NCI-H2029 (cell line): ENCODE measurements around the gene HDHD3.
"Not testable (repeated sequence)": the region's sequence is repeated elsewhere in the genome, so short reads cannot be mapped to it uniquely, and the experiment has no call there.

Experiments
- DNase-seq: peaks from one replicate; lab custom pipeline; 2025; lab: John Stamatoyannopoulos, UW

The HDHD3 gene

GRCh38 chr9:113376634-113377567 lies at the start of gene HDHD3:
TSS of gene HDHD3 (minus strand) at chr9:113376986. CDS start at chr9:113374354, 2,632 bp downstream.
- DNase-seq: peak; percentile 75

GRCh38 chr9:113425072-113425471 lies 48.3 kb upstream of the HDHD3 start:
- DNase-seq: no peak

GRCh38 chr9:113421726-113422125 lies 44.9 kb upstream of the HDHD3 start:
- DNase-seq: no peak

- DNase-seq: no peak
These were observed 40.6 kb upstream of the HDHD3 start for GRCh38 chr9:113417370-113417769.

- no peak for DNase-seq
These were observed 39.4 kb upstream of the HDHD3 start for GRCh38 chr9:113416149-113416721.

GRCh38 chr9:113410207-113410864 lies 33.5 kb upstream of the HDHD3 start, which contains the start of the genes C9orf43 and POLE3:
TSS of gene C9orf43 (plus strand) at chr9:113410747. CDS start at chr9:113413494, 2,747 bp downstream.
TSS of gene POLE3 (minus strand) at chr9:113410675. CDS start at chr9:113410293, 382 bp downstream.
- DNase-seq: peak; percentile 95

- DNase-seq: no peak
These were observed 33.1 kb upstream of the HDHD3 start for GRCh38 chr9:113409883-113410206.

- DNase-seq: no peak
These were observed 32.7 kb upstream of the HDHD3 start for GRCh38 chr9:113409481-113409880.

- peak; percentile 54 for DNase-seq
These were observed 30.2 kb upstream of the HDHD3 start for GRCh38 chr9:113406873-113407511.

GRCh38 chr9:113406353-113406752 lies 29.6 kb upstream of the HDHD3 start:
- DNase-seq: not testable (repeated sequence)

GRCh38 chr9:113403646-113404045 lies 26.9 kb upstream of the HDHD3 start:
- DNase-seq: no peak

GRCh38 chr9:113401027-113401792 lies 24.4 kb upstream of the HDHD3 start, which contains the start of gene ALAD:
TSS of gene ALAD (minus strand) at chr9:113401284. CDS start at chr9:113393559, 7,725 bp downstream.
- peak; percentile 98 for DNase-seq

- no peak for DNase-seq
These were observed 22.9 kb upstream of the HDHD3 start for GRCh38 chr9:113399646-113400200.

GRCh38 chr9:113398796-113399195 lies 22.0 kb upstream of the HDHD3 start:
- DNase-seq: no peak

GRCh38 chr9:113397203-113397631 lies 20.4 kb upstream of the HDHD3 start:
- DNase-seq: no peak

GRCh38 chr9:113395000-113395861 lies 18.4 kb upstream of the HDHD3 start:
- no peak for DNase-seq

- no peak for DNase-seq
These were observed 16.5 kb upstream of the HDHD3 start for GRCh38 chr9:113393281-113393680.

GRCh38 chr9:113391917-113392316 lies 15.1 kb upstream of the HDHD3 start:
- DNase-seq: no peak

- DNase-seq: no peak
These were observed 13.6 kb upstream of the HDHD3 start for GRCh38 chr9:113390192-113390960.
